ENCODE results near the gene USP37. TPM values are rescaled to one million over a fixed set of nuclear protein-coding genes. Genes with fewer than 3 reads are reported as not detected.
A peak's percentile ranks its signal among the peaks of the same experiment; 100 is the strongest.

Gene USP37
- total and polyA plus RNA-seq, 2 of the 13 experiments (the other 11 are each of a cell fraction or from before 2014, with no cell fraction given), result 6.5 to 30.6 TPM

- TF ChIP-seq SRSF4 (IDR thresholded peaks at IDR 0.05; ENCODE audit: low read depth, low read length, poor library complexity, severe bottlenecking) (no peak), U2AF1 (optimal IDR thresholded peaks at IDR 0.05; ENCODE audit: low read depth, low read length) (no peak), ZNF75D (CRISPR knock-in tag; IDR thresholded peaks at IDR 0.05; ENCODE audit: borderline replicate concordance) (no peak), ZNF792 (CRISPR knock-in tag; IDR thresholded peaks at IDR 0.05) (peak; percentile 57; the same call in 1 of the 2 replicates), RARG (CRISPR knock-in tag; IDR thresholded peaks at IDR 0.05; ENCODE audit: low read depth) (no peak), HHEX (CRISPR knock-in tag; IDR thresholded peaks at IDR 0.05) (no peak), GABPA (IDR thresholded peaks at IDR 0.05; ENCODE audit: low read depth, low read length) (no peak), GABPA (CRISPR knock-in tag; IDR thresholded peaks at IDR 0.05; ENCODE audit: low read depth) (peak; percentile 37; the same call in 1 of the 2 replicates), JARID2 (CRISPR knock-in tag; IDR thresholded peaks at IDR 0.05; ENCODE audit: insufficient replicate concordance) (no peak), GATA4 (IDR thresholded peaks at IDR 0.05; ENCODE audit: borderline replicate concordance, low read depth) (no peak), CBFB (CRISPR knock-in tag; IDR thresholded peaks at IDR 0.05) (no peak), ZNF614 (CRISPR knock-in tag; IDR thresholded peaks at IDR 0.05; ENCODE audit: borderline replicate concordance) (no peak), ZNF850 (CRISPR knock-in tag; conservative IDR thresholded peaks at IDR 0.05) (no peak), IKZF5 (CRISPR knock-in tag; IDR thresholded peaks at IDR 0.05) (no peak), CENPBD1 (CRISPR knock-in tag; IDR thresholded peaks at IDR 0.05; ENCODE audit: borderline replicate concordance, low read depth) (no peak), GTF3A (CRISPR knock-in tag; conservative IDR thresholded peaks at IDR 0.05) (no peak), HNRNPUL1 (IDR thresholded peaks at IDR 0.05; ENCODE audit: low read depth, low read length) (no peak), BCL6 (CRISPR knock-in tag; IDR thresholded peaks at IDR 0.05) (peak; percentile 91), RBFOX2 (IDR thresholded peaks at IDR 0.05; ENCODE audit: low read depth, low read length) (peak; percentile 41; the same call in 1 of the 2 replicates), ZNF552 (CRISPR knock-in tag; IDR thresholded peaks at IDR 0.05; ENCODE audit: borderline replicate concordance) (no peak)
- TF ChIP-seq, protein P1, sequence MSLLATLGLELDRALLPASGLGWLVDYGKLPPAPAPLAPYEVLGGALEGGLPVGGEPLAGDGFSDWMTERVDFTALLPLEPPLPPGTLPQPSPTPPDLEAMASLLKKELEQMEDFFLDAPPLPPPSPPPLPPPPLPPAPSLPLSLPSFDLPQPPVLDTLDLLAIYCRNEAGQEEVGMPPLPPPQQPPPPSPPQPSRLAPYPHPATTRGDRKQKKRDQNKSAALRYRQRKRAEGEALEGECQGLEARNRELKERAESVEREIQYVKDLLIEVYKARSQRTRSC (CRISPR knock-in tag; IDR thresholded peaks at IDR 0.05; ENCODE audit: low read depth), result no peak
- TF ChIP-seq, protein P2, sequence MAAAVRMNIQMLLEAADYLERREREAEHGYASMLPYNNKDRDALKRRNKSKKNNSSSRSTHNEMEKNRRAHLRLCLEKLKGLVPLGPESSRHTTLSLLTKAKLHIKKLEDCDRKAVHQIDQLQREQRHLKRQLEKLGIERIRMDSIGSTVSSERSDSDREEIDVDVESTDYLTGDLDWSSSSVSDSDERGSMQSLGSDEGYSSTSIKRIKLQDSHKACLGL (CRISPR knock-in tag; IDR thresholded peaks at IDR 0.05), result no peak
- TF ChIP-seq, protein P3, sequence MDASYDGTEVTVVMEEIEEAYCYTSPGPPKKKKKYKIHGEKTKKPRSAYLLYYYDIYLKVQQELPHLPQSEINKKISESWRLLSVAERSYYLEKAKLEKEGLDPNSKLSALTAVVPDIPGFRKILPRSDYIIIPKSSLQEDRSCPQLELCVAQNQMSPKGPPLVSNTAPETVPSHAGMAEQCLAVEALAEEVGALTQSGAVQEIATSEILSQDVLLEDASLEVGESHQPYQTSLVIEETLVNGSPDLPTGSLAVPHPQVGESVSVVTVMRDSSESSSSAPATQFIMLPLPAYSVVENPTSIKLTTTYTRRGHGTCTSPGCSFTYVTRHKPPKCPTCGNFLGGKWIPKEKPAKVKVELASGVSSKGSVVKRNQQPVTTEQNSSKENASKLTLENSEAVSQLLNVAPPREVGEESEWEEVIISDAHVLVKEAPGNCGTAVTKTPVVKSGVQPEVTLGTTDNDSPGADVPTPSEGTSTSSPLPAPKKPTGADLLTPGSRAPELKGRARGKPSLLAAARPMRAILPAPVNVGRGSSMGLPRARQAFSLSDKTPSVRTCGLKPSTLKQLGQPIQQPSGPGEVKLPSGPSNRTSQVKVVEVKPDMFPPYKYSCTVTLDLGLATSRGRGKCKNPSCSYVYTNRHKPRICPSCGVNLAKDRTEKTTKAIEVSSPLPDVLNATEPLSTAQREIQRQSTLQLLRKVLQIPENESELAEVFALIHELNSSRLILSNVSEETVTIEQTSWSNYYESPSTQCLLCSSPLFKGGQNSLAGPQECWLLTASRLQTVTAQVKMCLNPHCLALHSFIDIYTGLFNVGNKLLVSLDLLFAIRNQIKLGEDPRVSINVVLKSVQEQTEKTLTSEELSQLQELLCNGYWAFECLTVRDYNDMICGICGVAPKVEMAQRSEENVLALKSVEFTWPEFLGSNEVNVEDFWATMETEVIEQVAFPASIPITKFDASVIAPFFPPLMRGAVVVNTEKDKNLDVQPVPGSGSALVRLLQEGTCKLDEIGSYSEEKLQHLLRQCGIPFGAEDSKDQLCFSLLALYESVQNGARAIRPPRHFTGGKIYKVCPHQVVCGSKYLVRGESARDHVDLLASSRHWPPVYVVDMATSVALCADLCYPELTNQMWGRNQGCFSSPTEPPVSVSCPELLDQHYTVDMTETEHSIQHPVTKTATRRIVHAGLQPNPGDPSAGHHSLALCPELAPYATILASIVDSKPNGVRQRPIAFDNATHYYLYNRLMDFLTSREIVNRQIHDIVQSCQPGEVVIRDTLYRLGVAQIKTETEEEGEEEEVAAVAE (CRISPR knock-in tag; IDR thresholded peaks at IDR 0.05; ENCODE audit: borderline replicate concordance), result no peak
- TF ChIP-seq, protein P4, sequence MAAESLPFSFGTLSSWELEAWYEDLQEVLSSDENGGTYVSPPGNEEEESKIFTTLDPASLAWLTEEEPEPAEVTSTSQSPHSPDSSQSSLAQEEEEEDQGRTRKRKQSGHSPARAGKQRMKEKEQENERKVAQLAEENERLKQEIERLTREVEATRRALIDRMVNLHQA (CRISPR knock-in tag; IDR thresholded peaks at IDR 0.05), result no peak
Measured at GRCh38 chr2:218448934-218449333, 119.2 kb downstream of the USP37 start (continued).

Data from HepG2 (cell line).